Measurements from ENCODE around the gene NALCN. TPM values are rescaled to one million over a fixed set of nuclear protein-coding genes. Genes with fewer than 3 reads are reported as not detected.

Gene NALCN
- total and polyA plus RNA-seq, 7 donors = 0.04 to 0.49 (median 0.21) TPM; not detected in 1

GRCh38 chr13:101289764-101290163 is 126.5 kb downstream of the NALCN start:
- intact Hi-C loops (cut with DNase I) = no loop called here
- TF ChIP-seq CTCF (IDR thresholded peaks at IDR 0.05) = no peak
- Histone ChIP-seq H3K27ac (no peak overlapping the region), H3K9me3 (no peaks in the 10 kb centered on the region), H3K27me3 (ENCODE audit: insufficient read depth in 3 of 3, low read length in 2 of 3) (no peaks in the 10 kb centered on the region), H3K36me3 (ENCODE audit: insufficient read depth in 1 of 2, low read depth in 1 of 2) (no peaks in the 10 kb centered on the region), H3K4me1 (no peaks in the 10 kb centered on the region), H3K4me3 (no peak overlapping the region)
- ATAC-seq (no peak), DNase-seq (no peak)
- 14 to 25% (median 25%) methylated on average over 5 of the region's 5 CpGs for WGBS, 3 donors

GRCh38 chr13:101283782-101284181 is 132.5 kb downstream of the NALCN start:
- intact Hi-C loops (cut with DNase I) = no loop called here
- Histone ChIP-seq H3K4me3 (no peak overlapping the region), H3K9me3 (no peaks in the 10 kb centered on the region), H3K27me3 (ENCODE audit: insufficient read depth in 3 of 3, low read length in 2 of 3) (no peaks in the 10 kb centered on the region), H3K36me3 (ENCODE audit: insufficient read depth in 1 of 2, low read depth in 1 of 2) (no peaks in the 10 kb centered on the region), H3K4me1 (no peaks in the 10 kb centered on the region), H3K27ac (no peak overlapping the region)
- 78 to 90% (median 81%) methylated on average over 3 of the region's 3 CpGs for WGBS, 3 donors
- DNase-seq (no peak), ATAC-seq (no peak)
- TF ChIP-seq CTCF (IDR thresholded peaks at IDR 0.05) = no peak

- no peak for ATAC-seq
Measured at GRCh38 chr13:101272886-101273285, 143.4 kb downstream of the NALCN start.

GRCh38 chr13:101271681-101272245 is 144.5 kb downstream of the NALCN start:
- no peaks in the 10 kb centered on the region for H3K27me3 ChIP-seq (ENCODE audit: insufficient read depth in 3 of 3, low read length in 2 of 3)
- H3K27ac ChIP-seq = no peak overlapping the region
- ATAC-seq = no peak
- H3K4me3 ChIP-seq = no peak overlapping the region
- no peaks in the 10 kb centered on the region for H3K9me3 ChIP-seq
- H3K36me3 ChIP-seq (ENCODE audit: insufficient read depth in 1 of 2, low read depth in 1 of 2) = no peaks in the 10 kb centered on the region
- WGBS, 3 donors = 93 to 94% (median 93%) methylated on average over 11 of the region's 11 CpGs
- intact Hi-C loops (cut with DNase I) = no loop called here
- DNase-seq = no peak
- no peak for TF ChIP-seq CTCF (IDR thresholded peaks at IDR 0.05)
- no peaks in the 10 kb centered on the region for H3K4me1 ChIP-seq

More at GRCh38 chr13:101272886-101273285, 143.4 kb downstream of the NALCN start:
- Histone ChIP-seq H3K9me3 (no peaks in the 10 kb centered on the region), H3K4me3 (no peak overlapping the region), H3K27ac (no peak overlapping the region), H3K27me3 (ENCODE audit: insufficient read depth in 3 of 3, low read length in 2 of 3) (no peaks in the 10 kb centered on the region), H3K36me3 (ENCODE audit: insufficient read depth in 1 of 2, low read depth in 1 of 2) (no peaks in the 10 kb centered on the region), H3K4me1 (no peaks in the 10 kb centered on the region)
- 84 to 86% (median 85%) methylated on average over 9 of the region's 9 CpGs for WGBS, 3 donors
- no peak for DNase-seq
- intact Hi-C loops (cut with DNase I) = no loop called here
- no peak for TF ChIP-seq CTCF (IDR thresholded peaks at IDR 0.05)

- no peaks in the 10 kb centered on the region for H3K9me3 ChIP-seq
- no peak for TF ChIP-seq CTCF (IDR thresholded peaks at IDR 0.05)
- ATAC-seq (no peak), DNase-seq (peak in 1 of 2 donors; percentile 9)
- intact Hi-C loops (cut with DNase I) = no loop called here
- no peak overlapping the region for H3K4me3 ChIP-seq
- no peaks in the 10 kb centered on the region for H3K36me3 ChIP-seq (ENCODE audit: insufficient read depth in 1 of 2, low read depth in 1 of 2)
- H3K4me1 ChIP-seq = no peaks in the 10 kb centered on the region
- no peaks in the 10 kb centered on the region for H3K27me3 ChIP-seq (ENCODE audit: insufficient read depth in 3 of 3, low read length in 2 of 3)
- no peak overlapping the region for H3K27ac ChIP-seq
- 80 to 85% (median 83%) methylated on average over 5 of the region's 5 CpGs for WGBS, 3 donors
Measured at GRCh38 chr13:101267656-101268055, 148.7 kb downstream of the NALCN start.
